ENCODE measurements around the gene IL1RAP.
"Not testable (repeated sequence)": the region's sequence is repeated elsewhere in the genome, so short reads cannot be mapped to it uniquely, and the experiment has no call there.

IL1RAP gene

DNA sequence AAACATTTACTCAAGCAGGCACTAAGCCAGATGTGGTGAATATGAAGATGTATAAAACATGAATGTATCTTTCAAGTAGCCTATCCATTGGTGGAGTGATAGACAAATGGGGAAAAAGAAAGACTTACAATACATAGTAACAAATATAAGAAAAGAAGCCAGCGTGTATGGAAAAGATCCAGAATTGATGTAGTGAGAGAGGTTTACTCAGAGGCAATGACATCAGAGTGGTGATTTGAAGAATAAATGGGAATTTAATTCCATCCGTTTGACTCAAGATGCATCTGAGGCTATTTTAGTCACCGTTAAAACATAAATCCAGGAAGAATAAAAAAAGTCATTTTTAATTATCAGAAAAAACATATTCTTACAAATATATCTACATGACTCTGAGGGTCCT is 162.6 kb downstream of the IL1RAP start:
- no peak overlapping the region for H3K4me3 ChIP-seq (ENCODE audit: low read length, poor library complexity, severe bottlenecking)
- TF ChIP-seq, protein P1, sequence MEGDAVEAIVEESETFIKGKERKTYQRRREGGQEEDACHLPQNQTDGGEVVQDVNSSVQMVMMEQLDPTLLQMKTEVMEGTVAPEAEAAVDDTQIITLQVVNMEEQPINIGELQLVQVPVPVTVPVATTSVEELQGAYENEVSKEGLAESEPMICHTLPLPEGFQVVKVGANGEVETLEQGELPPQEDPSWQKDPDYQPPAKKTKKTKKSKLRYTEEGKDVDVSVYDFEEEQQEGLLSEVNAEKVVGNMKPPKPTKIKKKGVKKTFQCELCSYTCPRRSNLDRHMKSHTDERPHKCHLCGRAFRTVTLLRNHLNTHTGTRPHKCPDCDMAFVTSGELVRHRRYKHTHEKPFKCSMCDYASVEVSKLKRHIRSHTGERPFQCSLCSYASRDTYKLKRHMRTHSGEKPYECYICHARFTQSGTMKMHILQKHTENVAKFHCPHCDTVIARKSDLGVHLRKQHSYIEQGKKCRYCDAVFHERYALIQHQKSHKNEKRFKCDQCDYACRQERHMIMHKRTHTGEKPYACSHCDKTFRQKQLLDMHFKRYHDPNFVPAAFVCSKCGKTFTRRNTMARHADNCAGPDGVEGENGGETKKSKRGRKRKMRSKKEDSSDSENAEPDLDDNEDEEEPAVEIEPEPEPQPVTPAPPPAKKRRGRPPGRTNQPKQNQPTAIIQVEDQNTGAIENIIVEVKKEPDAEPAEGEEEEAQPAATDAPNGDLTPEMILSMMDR (conservative IDR thresholded peaks at IDR 0.05; ENCODE audit: low read length) = no peak
- TF ChIP-seq EZH2phosphoT487 (IDR thresholded peaks at IDR 0.05; ENCODE audit: borderline replicate concordance) = no peak
- H3K4me2 ChIP-seq (ENCODE audit: low read depth, low read length, poor library complexity, severe bottlenecking) = no peak overlapping the region
- no peaks in the 10 kb centered on the region for H3K4me1 ChIP-seq (ENCODE audit: insufficient read depth, low read length, poor library complexity, severe bottlenecking)
- no peak overlapping the region for H2AFZ ChIP-seq (ENCODE audit: low read length)
- H3K36me3 ChIP-seq (ENCODE audit: insufficient read depth, low read length) = no peaks in the 10 kb centered on the region
- H3K9ac ChIP-seq (ENCODE audit: low read depth, low read length, poor library complexity, severe bottlenecking) = no peak overlapping the region
- H4K20me1 ChIP-seq (ENCODE audit: insufficient read depth, low read length, poor library complexity, severe bottlenecking) = no peaks in the 10 kb centered on the region
- no peaks in the 10 kb centered on the region for H3K27me3 ChIP-seq (ENCODE audit: insufficient read depth, low read length, poor library complexity, severe bottlenecking)
- H3K9me3 ChIP-seq (ENCODE audit: insufficient read depth, low read depth, low read length) = no peaks in the 10 kb centered on the region
- no peaks in the 10 kb centered on the region for H3K9me2 ChIP-seq (replicated peaks; ENCODE audit: low read depth, low read length)
- H3F3A ChIP-seq (ENCODE audit: low read depth) = no peaks in the 10 kb centered on the region
- no peaks in the 10 kb centered on the region for H3K79me2 ChIP-seq (ENCODE audit: insufficient read depth, low read length)

DNA sequence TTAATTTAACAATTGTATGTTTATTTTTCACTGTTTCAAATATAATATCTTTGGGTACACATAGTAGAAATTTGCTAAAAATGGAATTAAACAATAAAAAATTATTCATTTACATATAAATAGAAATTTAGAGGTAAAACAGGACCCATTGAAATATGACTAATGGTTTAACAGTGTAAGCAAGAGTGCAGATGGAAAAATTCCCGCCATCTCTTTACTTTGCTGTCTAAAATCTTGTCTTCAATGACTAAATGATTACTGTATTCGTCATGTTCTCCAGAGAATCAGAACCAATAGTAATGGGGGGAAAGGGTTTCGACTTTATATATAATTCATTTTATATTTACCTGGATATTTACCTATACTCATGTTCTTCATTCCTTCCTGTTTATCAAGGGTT is 163.1 kb downstream of the IL1RAP start:
- H3K9ac ChIP-seq (ENCODE audit: low read depth, low read length, poor library complexity, severe bottlenecking) = no peak overlapping the region

DNA sequence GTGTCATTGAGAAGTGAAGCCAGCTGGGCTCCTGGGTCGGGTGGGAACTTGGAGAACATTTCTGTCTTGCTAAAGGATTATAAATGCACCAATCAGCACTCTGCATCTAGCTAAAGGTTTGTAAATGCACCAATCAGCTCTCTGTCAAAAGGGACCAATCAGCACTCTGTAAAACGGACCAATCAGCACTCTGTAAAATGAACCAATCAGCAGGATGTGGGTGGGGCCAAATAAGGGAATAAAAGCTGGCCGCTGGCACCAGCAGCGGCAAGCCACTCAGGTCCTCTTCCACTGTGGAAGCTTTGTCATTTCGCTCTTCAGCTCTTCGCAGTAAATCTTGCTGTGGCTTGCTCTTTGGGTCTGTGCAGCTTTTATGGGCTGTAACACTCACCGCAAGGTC is 164.0 kb downstream of the IL1RAP start:
- H3K4me1 ChIP-seq (ENCODE audit: insufficient read depth, low read length, poor library complexity, severe bottlenecking); H3K36me3 ChIP-seq (ENCODE audit: insufficient read depth, low read length); H3K9me2 ChIP-seq (replicated peaks; ENCODE audit: low read depth, low read length); H3K9ac ChIP-seq (ENCODE audit: low read depth, low read length, poor library complexity, severe bottlenecking); H3K27me3 ChIP-seq (ENCODE audit: insufficient read depth, low read length, poor library complexity, severe bottlenecking); H3K79me2 ChIP-seq (ENCODE audit: insufficient read depth, low read length); H3K4me2 ChIP-seq (ENCODE audit: low read depth, low read length, poor library complexity, severe bottlenecking); H4K20me1 ChIP-seq (ENCODE audit: insufficient read depth, low read length, poor library complexity, severe bottlenecking); H3K4me3 ChIP-seq (ENCODE audit: low read length, poor library complexity, severe bottlenecking); H3F3A ChIP-seq (ENCODE audit: low read depth); H2AFZ ChIP-seq (ENCODE audit: low read length); H3K9me3 ChIP-seq (ENCODE audit: insufficient read depth, low read depth, low read length): not testable (repeated sequence)

More for the DNA sequence above, 163.1 kb downstream of the IL1RAP start:
- no peaks in the 10 kb centered on the region for H3K4me1 ChIP-seq (ENCODE audit: insufficient read depth, low read length, poor library complexity, severe bottlenecking)
- H3K79me2 ChIP-seq (ENCODE audit: insufficient read depth, low read length) = no peaks in the 10 kb centered on the region
- no peaks in the 10 kb centered on the region for H3K36me3 ChIP-seq (ENCODE audit: insufficient read depth, low read length)
- H3K27me3 ChIP-seq (ENCODE audit: insufficient read depth, low read length, poor library complexity, severe bottlenecking) = no peaks in the 10 kb centered on the region
- no peak overlapping the region for H2AFZ ChIP-seq (ENCODE audit: low read length)
- no peaks in the 10 kb centered on the region for H3K9me3 ChIP-seq (ENCODE audit: insufficient read depth, low read depth, low read length)
- H3K4me3 ChIP-seq (ENCODE audit: low read length, poor library complexity, severe bottlenecking) = no peak overlapping the region
- TF ChIP-seq, protein P1 (conservative IDR thresholded peaks at IDR 0.05; ENCODE audit: low read length) = no peak
- TF ChIP-seq EZH2phosphoT487 (IDR thresholded peaks at IDR 0.05; ENCODE audit: borderline replicate concordance) = no peak
- no peaks in the 10 kb centered on the region for H3F3A ChIP-seq (ENCODE audit: low read depth)
- H4K20me1 ChIP-seq (ENCODE audit: insufficient read depth, low read length, poor library complexity, severe bottlenecking) = no peaks in the 10 kb centered on the region
- H3K4me2 ChIP-seq (ENCODE audit: low read depth, low read length, poor library complexity, severe bottlenecking) = no peak overlapping the region
- no peaks in the 10 kb centered on the region for H3K9me2 ChIP-seq (replicated peaks; ENCODE audit: low read depth, low read length)

DNA sequence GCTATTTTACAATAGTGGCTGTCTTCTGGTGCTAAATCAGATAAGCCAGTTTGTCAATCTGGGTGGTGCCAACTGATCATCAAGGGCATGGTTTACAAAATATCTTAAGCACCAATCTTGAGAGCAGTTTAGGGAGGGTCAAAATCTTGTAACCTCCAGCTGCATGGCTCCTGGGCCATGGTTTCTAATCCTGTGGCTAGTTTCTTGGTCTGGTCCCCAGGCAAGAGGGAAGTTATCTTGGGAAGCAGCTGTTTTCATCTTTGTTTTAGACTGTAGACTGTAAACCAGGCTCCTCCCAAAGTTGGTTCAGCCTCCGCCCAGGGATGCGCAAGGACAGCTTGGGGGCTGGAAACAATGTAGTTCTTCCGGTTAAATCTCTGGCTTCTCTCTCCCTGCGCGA is 166.8 kb downstream of the IL1RAP start:
- Histone ChIP-seq H3K4me1 (ENCODE audit: insufficient read depth, low read length, poor library complexity, severe bottlenecking) (no peaks in the 10 kb centered on the region), H3K4me3 (ENCODE audit: low read length, poor library complexity, severe bottlenecking) (no peak overlapping the region), H4K20me1 (ENCODE audit: insufficient read depth, low read length, poor library complexity, severe bottlenecking) (no peaks in the 10 kb centered on the region)

More for the DNA sequence above, 166.8 kb downstream of the IL1RAP start:
- no peak overlapping the region for H2AFZ ChIP-seq (ENCODE audit: low read length)
- no peaks in the 10 kb centered on the region for H3K79me2 ChIP-seq (ENCODE audit: insufficient read depth, low read length)
- no peak overlapping the region for H3K9ac ChIP-seq (ENCODE audit: low read depth, low read length, poor library complexity, severe bottlenecking)
- H3K9me2 ChIP-seq (replicated peaks; ENCODE audit: low read depth, low read length) = no peaks in the 10 kb centered on the region
- no peak overlapping the region for H3K4me2 ChIP-seq (ENCODE audit: low read depth, low read length, poor library complexity, severe bottlenecking)
- H3K36me3 ChIP-seq (ENCODE audit: insufficient read depth, low read length) = no peaks in the 10 kb centered on the region
- H3K27me3 ChIP-seq (ENCODE audit: insufficient read depth, low read length, poor library complexity, severe bottlenecking) = no peaks in the 10 kb centered on the region
- TF ChIP-seq EZH2phosphoT487 (IDR thresholded peaks at IDR 0.05; ENCODE audit: borderline replicate concordance) = no peak
- TF ChIP-seq, protein P1 (conservative IDR thresholded peaks at IDR 0.05; ENCODE audit: low read length) = no peak
- H3K9me3 ChIP-seq (ENCODE audit: insufficient read depth, low read depth, low read length) = no peaks in the 10 kb centered on the region
- no peaks in the 10 kb centered on the region for H3F3A ChIP-seq (ENCODE audit: low read depth)
